Skin epidermis (tissue), 12 donors: ENCODE results near the gene DPH5.
A peak's percentile ranks its signal among the peaks of the same experiment; 100 is the strongest.
"Not testable (repeated sequence)": the region's sequence is repeated elsewhere in the genome, so short reads cannot be mapped to it uniquely, and the experiment has no call there.

ENCODE experiments used
- H3K27ac ChIP-seq, 21 experiments: fragments of 200-600 bp; sonication (generic) in 11 of 21; one replicate each; pipeline ENCODE4 v1.5.0; 2020; ENCODE audit warnings: mild to moderate bottlenecking in 3 of 21, inconsistent platforms in 2 of 21, moderate library complexity in 2 of 21
- H3K4me3 ChIP-seq, 7 experiments: fragments of 200-600 bp; sonication (generic) in 2 of 7; one replicate each; pipeline ENCODE4 v1.5.0; 2020; ENCODE audit warnings: inconsistent platforms in 2 of 7, mild to moderate bottlenecking in 2 of 7, moderate library complexity in 1 of 7

DPH5 gene

DNA sequence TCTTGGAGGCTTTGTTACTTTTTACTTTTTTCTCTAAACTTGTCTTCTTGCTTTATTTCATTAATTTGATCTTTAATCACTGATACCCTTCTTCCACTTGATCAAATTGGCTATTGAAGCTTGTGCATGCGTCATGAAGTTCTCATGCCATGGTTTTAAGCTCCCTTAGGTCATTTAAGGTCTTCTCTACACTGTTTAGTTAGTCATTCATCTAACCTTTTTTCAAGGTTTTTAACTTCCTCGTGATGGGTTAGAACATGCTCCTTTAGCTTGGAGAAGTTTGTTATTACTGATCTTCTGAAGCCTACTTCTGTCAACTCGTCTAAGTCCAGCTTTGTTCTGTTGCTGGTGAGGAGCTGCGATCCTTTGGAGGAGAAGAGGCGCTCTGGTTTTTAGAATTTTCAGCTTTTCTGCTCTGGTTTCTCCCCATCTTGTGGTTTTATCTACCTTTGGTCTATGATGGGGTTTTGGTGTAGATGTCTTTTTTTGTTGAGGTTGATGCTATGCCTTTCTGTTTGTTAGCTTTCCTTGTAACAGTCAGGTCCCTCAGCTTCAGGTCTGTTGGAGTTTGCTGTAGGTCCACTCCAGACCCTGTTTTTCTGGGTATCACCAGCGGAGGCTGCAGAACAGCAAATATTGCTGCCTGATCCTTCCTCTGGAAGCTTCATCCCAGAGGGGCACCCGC, 76.7 kb downstream of the DPH5 start:
- peak overlapping the region in 11 of 21 experiments; percentile 12 to 86 (median 53) for H3K27ac ChIP-seq
- not testable (repeated sequence) for H3K4me3 ChIP-seq

- not testable (repeated sequence) for H3K27ac ChIP-seq, H3K4me3 ChIP-seq
Observed at GRCh38 chr1:100947816-100948215, 77.8 kb downstream of the DPH5 start.

GRCh38 chr1:100946064-100946463, 79.5 kb downstream of the DPH5 start:
- not testable (repeated sequence) for H3K4me3 ChIP-seq

GRCh38 chr1:100943533-100943932, 82.1 kb downstream of the DPH5 start:
- Histone ChIP-seq H3K4me3 (no peak overlapping the region), H3K27ac (no peak overlapping the region)

More at GRCh38 chr1:100946064-100946463, 79.5 kb downstream of the DPH5 start:
- not testable (repeated sequence) for H3K27ac ChIP-seq

DNA sequence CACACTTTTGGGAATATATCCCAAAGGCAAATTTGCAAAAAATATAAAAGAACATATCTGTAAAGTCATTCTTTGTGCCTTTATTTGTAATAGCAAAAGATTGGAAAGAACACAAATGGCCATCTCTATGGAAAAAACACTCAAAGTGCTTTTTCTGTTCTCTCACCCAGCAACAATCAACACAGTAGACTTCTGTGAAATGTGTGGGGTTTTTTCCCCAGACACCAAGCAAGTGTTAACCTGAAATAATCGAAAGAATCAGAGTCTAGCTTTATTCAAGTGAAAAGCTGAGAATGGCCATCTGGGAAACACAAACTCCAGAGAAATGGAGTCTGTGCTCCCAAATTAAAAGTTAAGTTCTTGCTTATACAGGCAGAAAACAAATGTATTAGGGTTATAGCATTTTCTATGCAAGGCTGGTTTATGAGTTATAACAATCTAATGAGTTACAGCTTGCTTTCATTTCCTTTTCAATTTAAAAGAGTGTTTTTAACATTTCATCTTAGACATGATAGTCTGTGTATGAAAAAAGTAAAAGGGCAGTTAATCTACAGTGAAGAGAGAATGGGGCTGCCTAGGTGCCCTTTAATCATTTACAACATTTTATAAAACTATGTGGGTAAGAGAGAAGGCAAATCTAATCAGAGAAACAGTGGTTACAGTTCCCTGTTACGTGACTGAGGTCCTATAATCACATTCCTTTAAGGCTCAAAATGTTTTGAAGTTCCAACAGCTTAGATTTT, 83.1 kb downstream of the DPH5 start:
- Histone ChIP-seq H3K4me3 (no peak overlapping the region), H3K27ac (peak overlapping the region in 2 of 21 experiments; percentile 14 to 32)

- no peak overlapping the region for H3K4me3 ChIP-seq
- H3K27ac ChIP-seq, result peak overlapping the region in 1 of 21 experiments; percentile 32
Observed at GRCh38 chr1:100941580-100942216, 83.9 kb downstream of the DPH5 start.

DNA sequence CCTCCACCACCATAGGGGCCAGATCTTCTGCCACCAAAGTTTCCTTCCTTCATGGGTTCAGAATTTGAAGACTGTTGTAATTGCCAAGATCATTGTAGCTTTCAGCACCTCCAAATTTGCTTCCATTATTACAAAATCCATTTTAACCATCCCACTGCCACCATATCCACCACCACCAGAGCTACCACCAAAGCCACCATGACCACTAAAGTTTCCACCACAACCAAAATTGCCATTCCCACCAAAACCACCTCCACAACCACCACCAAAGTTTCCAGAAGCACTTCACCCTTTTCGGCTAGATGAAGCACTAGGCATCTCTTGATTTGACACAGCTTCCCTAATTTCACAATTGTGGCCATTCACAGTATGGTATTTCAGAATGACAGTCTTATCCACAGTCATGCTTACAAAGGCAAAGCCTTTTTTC, 84.5 kb downstream of the DPH5 start:
- no peak overlapping the region for H3K27ac ChIP-seq

More for the DNA sequence above, 84.5 kb downstream of the DPH5 start:
- no peak overlapping the region for H3K4me3 ChIP-seq
